IPS-11a (cell line): ENCODE data around the gene AGAP4.
"Not testable (repeated sequence)": the region's sequence is repeated elsewhere in the genome, so short reads cannot be mapped to it uniquely, and the experiment has no call there.

Experiments
- H3K4me3 ChIP-seq: one replicate; pipeline ENCODE4 v1.5.1; 2013; ENCODE audit warnings: low read depth, low read length, control low read depth

Gene AGAP4

GRCh38 chr10:45790694-45791426 is 56.4 kb downstream of the AGAP4 start:
- H3K4me3 ChIP-seq, result not testable (repeated sequence)

GRCh38 chr10:45789991-45790390 is 57.3 kb downstream of the AGAP4 start:
- not testable (repeated sequence) for H3K4me3 ChIP-seq

- H3K4me3 ChIP-seq, result not testable (repeated sequence)
Observed at GRCh38 chr10:45787212-45787741, 60.0 kb downstream of the AGAP4 start.

- not testable (repeated sequence) for H3K4me3 ChIP-seq
Observed at GRCh38 chr10:45786217-45786616, 61.1 kb downstream of the AGAP4 start.
